Activated CD4-positive, alpha-beta T cell treated with anti-CD3 and anti-CD28 coated beads, Interleukin-2, Interleukin-4, amounts not matched to agents 100 ng/mL and 50 ng/mL, durations not matched to agents 16 hours and 8 hours (primary cell): ENCODE data around the gene SLC6A16.
"Not testable (repeated sequence)": the region's sequence is repeated elsewhere in the genome, so short reads cannot be mapped to it uniquely, and the experiment has no call there.

Experiments
- DNase-seq: peaks from one replicate; pipeline ENCODE4 v3.0.0-alpha.2; 2020; ENCODE audit warnings: low spot score

SLC6A16 gene

DNA sequence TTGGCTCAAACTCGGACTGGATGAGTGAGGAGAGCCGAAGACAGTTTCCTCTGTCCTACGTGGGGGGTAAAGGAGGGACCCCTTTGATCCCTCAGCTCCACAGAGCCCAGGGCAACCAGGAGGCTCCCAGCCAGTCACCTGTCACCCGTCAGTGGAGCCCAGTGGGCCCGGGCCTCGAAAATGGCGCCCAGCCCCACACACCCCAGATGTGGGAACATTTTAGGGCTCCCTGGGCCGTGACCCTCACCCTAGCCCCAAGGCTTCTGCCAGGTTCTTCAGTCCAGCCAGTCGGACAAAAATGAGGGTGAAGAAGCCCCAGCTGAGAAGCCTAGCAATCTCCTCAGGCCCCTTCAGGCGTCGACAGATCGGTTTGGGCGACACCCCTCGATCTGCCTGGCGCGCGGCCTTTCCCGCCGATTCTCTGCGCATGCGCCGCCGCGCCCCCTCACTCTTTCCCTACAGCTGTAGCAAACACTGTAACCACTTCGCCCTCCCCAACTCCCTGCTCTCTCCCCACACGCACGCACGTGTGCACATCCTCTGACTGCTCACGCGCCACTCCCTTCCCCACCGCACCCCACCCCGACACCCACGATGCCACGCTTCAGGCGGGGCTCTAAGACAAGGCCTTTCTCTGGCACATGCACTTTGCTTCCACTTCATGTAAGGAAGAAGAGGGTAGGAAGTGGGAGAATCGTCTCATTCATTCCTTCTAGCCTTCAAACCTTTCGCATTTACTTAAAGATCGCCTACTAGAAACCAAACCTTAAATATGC is at the start of gene SLC6A16:
TSS of gene SLC6A16 (minus strand) at position 391 of the 776 bp plus-strand sequence. CDS start 13,844 bp downstream, outside the sequence.
- no peak for DNase-seq

GRCh38 chr19:49373174-49373573 is 48.2 kb upstream of the SLC6A16 start:
- not testable (repeated sequence) for DNase-seq

DNA sequence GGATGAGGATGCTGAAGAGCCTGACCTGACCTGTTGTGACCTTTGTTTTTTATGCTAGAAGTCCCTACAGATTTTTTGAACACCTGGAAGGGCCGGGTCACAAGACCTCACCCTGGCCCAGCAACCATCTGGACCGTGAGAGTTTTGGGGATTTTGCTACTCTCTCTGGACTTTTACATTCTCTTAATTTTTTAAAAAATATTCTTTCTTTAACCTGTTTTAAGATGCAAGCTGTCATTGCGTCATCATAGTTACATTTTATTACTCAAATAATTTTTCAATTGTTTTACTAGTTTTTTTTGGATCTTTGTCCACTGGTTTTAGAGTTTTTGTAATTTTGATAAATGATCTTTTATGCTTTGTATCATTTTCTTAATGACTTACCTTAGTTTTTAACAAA is 46.2 kb upstream of the SLC6A16 start:
- no peak for DNase-seq

GRCh38 chr19:49368711-49369358 is 43.8 kb upstream of the SLC6A16 start:
- no peak for DNase-seq

- no peak for DNase-seq
Measured at GRCh38 chr19:49366110-49366509, 41.1 kb upstream of the SLC6A16 start.

DNA sequence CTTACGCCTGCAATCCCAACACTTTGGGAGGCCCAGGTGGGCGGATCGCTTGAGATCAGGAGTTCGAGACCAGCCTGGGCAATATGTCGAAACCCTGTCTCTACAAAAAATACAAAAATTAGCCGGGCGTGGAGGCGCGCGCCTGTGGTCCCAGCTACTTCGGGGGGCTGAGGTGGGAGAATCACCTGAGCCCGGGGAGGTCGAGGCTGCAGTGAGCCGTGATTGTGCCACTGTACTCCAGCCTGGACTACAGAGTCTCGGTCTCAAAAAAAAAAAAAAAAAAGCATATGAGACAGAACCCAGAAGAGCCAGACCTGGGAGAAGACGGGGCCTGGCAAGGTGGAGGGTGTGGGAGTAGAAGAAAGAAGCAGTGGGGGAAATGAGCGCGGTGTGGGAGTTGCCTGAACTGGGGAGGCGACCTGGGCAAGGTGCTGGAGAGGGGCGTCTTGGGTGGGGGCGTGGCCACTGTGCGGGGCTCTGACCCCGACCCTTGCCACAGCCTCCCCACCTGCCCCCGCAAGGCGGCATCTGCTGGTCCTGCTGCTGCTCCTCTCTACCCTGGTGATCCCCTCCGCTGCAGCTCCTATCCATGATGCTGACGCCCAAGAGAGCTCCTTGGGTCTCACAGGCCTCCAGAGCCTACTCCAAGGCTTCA is 39.2 kb upstream of the SLC6A16 start:
- no peak for DNase-seq

DNA sequence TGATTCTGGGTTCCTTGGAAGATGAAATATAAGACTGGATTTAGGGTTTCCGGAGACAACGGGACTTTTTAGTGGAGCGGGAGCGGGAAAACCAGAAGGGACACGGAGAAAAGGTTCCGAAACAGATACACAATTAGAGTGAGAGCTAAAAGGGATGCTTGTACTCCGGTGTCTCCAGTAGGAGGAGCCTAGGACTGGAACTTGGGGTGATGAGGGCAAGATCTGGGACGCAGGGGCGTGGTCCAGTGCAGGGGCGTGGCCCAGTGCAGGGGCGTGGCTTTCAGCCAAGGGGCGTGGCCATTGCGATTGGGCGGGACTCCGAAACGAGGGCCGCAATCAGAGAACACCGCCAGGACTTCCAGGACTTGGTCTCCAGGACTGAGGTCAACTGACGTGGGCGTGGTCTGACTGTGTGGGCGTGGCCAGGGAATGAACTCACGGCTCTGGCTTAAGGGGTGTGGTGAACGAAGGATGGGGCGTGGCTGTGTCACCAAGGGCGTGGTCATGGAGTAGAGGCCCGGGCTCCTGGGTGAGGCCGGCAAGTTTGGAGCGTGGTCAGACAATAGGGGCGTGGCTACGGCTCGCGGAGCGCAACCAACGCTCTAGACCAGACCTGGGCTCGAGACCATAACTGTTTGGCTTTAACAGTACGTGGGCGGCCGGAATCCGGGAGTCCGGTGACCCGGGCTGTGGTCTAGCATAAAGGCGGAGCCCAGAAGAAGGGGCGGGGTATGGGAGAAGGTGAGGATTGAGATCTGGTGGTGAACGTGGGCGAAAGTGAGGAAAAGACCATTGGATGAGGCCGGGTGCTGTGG is 38.5 kb upstream of the SLC6A16 start, which contains the start of gene DKKL1:
TSS of gene DKKL1 (plus strand) at position 610 of the 815 bp plus-strand sequence. CDS start at position 732, 122 bp downstream.
- DNase-seq, result peak; percentile 76

GRCh38 chr19:49362929-49363267 is 37.9 kb upstream of the SLC6A16 start:
- DNase-seq, result no peak

- no peak for DNase-seq
Measured at GRCh38 chr19:49362048-49362928, 37.3 kb upstream of the SLC6A16 start, which contains the start of gene TEAD2. Gene TEAD2 (minus strand): TSS chr19:49362416. CDS start chr19:49360075, 2,341 bp downstream.

- no peak for DNase-seq
Measured at GRCh38 chr19:49361438-49362047, 36.6 kb upstream of the SLC6A16 start.

DNA sequence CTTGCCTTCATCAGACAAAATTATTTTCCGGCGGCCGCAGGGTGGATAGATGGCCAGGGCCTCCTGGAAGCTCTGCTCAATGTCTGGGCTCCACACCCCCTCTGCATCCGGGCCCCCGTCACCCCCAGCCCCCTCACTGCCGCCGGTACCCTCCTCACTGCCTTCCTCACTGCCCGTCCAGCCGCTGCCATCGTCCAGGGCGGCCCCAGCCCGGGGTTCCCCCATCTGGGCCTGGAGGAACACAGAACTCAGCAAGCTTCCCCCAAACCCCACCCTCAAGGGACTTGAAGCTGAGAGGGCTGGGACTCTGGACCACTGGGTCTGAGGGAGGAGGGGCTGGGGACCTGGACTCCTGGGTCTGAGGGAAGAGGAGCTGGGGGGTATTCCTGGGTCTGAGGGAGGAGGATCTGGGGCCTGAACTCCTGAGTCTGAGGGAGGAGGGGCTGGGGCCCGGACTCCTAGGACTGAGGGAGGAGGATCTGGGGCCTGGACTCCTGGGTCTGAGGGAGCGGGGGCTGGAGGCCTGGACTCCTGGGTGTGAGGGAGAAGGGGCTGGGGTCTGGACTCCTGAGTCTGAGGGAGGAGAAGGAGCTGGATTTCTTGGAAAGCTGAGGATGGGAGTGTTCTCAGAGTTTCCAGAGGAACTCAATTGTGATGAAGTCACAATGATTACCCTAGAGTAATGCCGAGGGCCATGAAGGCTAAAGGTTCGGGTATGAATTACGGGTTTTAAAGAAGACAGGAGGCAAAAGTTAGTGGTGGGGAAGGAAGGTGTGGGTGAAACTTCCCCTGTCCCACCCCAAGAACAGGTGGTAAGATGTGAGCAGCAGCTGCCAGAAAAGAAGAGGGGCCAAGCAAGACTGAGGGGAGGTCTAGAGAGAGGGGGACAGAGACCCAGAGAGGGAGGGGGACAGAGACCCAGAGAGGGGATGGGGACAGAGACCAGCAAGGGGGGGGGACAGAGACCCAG is 35.1 kb upstream of the SLC6A16 start:
- no peak for DNase-seq

DNA sequence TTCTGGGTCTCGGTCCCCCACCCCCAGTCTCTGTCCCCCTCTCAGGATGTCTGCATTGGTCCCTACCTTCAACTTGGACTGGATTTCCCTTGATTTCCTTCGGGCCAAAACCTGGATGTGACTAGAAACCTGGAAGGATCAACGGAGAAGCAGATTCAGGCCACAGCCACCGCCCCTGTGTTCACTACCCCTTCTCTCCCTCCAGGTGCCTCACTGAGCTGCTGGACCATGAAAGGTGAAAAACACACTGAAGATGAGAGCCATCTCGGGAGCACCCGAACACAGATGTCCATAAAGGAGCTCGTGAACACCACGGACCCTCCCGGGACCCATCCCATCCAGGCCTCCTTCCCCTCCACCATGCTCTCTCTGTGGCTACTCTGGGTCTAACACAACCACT is 32.2 kb upstream of the SLC6A16 start:
- DNase-seq, result no peak

- no peak for DNase-seq
Measured at GRCh38 chr19:49356382-49356781, 31.4 kb upstream of the SLC6A16 start.

DNA sequence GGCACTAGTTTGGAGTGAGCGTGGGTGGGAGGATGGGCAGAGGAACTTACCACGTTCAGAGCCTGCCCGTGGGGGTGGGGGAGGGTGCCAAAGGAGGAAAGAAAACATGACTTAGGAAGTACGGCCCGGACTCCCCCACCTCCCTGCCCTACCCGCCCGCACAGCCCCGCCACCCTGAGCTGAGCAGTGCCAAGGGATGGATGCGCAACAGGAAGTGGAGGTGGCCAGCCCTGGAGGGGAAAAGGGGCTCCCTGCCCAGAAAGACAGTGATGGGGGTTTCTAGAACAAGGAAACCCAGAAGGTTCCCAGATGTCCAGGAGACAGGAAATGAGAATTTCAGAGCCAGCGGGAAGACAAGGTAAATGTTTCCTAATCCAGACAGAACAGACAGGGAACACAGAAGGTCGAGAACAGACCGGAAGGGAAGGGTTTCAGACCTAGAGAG is 30.9 kb upstream of the SLC6A16 start:
- no peak for DNase-seq

GRCh38 chr19:49349567-49349966 is 24.6 kb upstream of the SLC6A16 start:
- no peak for DNase-seq

- no peak for DNase-seq
Measured at GRCh38 chr19:49348305-49349189, 23.6 kb upstream of the SLC6A16 start.

DNA sequence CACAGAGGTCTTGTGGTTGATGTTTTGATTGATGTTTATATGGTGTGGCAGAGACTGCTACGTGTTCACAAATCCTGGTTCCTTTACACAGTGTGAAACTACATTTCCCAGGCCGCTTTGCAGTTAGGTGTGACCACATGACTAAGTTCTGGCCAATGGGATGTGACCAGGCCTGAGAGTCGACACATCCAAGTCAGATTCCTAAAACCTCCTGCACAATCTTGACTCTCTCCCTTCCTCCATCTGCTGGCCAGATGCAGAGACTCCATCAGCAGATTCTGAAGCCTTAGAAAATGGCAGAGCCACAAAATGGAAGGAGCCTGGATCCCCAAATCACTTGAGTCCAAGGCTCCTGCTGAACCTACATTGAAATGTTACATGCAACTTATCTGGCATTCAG is 22.8 kb upstream of the SLC6A16 start:
- DNase-seq, result no peak

DNA sequence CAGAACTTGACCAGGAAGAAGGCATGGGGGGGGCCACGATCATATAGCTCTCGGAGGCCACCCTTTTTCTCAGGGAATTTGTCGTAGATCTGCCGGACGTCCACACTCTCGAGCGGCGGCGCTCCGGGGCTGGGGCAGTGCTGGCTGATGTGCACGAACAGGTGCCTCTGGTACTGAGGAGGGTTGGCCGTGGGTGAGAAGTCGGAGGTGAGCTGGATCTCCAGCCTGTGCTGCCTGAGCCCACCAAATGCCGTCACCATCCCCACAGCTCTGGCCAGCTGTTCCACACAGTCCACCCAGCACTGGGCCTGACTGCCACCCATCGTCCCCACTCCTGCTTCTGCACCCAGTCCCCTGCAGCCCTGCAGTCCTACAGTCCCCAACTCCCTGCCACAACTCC is 22.2 kb upstream of the SLC6A16 start:
- DNase-seq, result no peak
